Forelimb muscle (tissue), 1 donor: ENCODE measurements around the gene GXYLT2. TPM values are rescaled to one million over a fixed set of nuclear protein-coding genes. Genes with fewer than 3 reads are reported as not detected.
A peak's percentile ranks its signal among the peaks of the same experiment; 100 is the strongest.

Experiments
- DNase-seq: peaks from one replicate; pipeline ENCODE4 v3.0.0-alpha.2; 2013; ENCODE audit warnings: low read depth
- polyA plus RNA-seq: library from polyadenylated mRNA; unstranded; fragments of 120-200 nt; gene quantifications from one replicate; pipeline ENCODE4 v1.2.1, GENCODE V29; 2013; ENCODE audit not compliant: insufficient read length

GXYLT2 gene
- polyA plus RNA-seq, 1 donor: 28.2 TPM

- DNase-seq: no peak
Observed at GRCh38 chr3:72932416-72932815, 44.6 kb downstream of the GXYLT2 start.

- peak; percentile 65 for DNase-seq
Observed at GRCh38 chr3:72938471-72939265, 50.8 kb downstream of the GXYLT2 start.

GRCh38 chr3:72941245-72941644 is 53.4 kb downstream of the GXYLT2 start:
- DNase-seq: no peak

- no peak for DNase-seq
Observed at GRCh38 chr3:72942427-72942826, 54.6 kb downstream of the GXYLT2 start.

- DNase-seq: no peak
Observed at GRCh38 chr3:72944696-72945095, 56.9 kb downstream of the GXYLT2 start.

- no peak for DNase-seq
Observed at GRCh38 chr3:72947715-72948490, 60.1 kb downstream of the GXYLT2 start.

GRCh38 chr3:72949016-72949415 is 61.2 kb downstream of the GXYLT2 start:
- no peak for DNase-seq

GRCh38 chr3:72950372-72950771 is 62.5 kb downstream of the GXYLT2 start:
- DNase-seq: no peak

- DNase-seq: no peak
Observed at GRCh38 chr3:72950801-72951200, 63.0 kb downstream of the GXYLT2 start.

- no peak for DNase-seq
Observed at GRCh38 chr3:72951259-72951722, 63.4 kb downstream of the GXYLT2 start.

- no peak for DNase-seq
Observed at GRCh38 chr3:72953325-72953956, 65.6 kb downstream of the GXYLT2 start.

- DNase-seq: no peak
Observed at GRCh38 chr3:72957297-72957696, 69.5 kb downstream of the GXYLT2 start.

GRCh38 chr3:72959336-72959735 is 71.5 kb downstream of the GXYLT2 start:
- DNase-seq: no peak

GRCh38 chr3:72960812-72961518 is 73.1 kb downstream of the GXYLT2 start:
- no peak for DNase-seq

GRCh38 chr3:72961752-72962151 is 73.9 kb downstream of the GXYLT2 start:
- no peak for DNase-seq

GRCh38 chr3:72962317-72962716 is 74.5 kb downstream of the GXYLT2 start:
- no peak for DNase-seq

- no peak for DNase-seq
Observed at GRCh38 chr3:72964633-72965032, 76.8 kb downstream of the GXYLT2 start.

- DNase-seq: no peak
Observed at GRCh38 chr3:72968266-72968664, 80.4 kb downstream of the GXYLT2 start.

GRCh38 chr3:72969766-72970165 is 81.9 kb downstream of the GXYLT2 start:
- DNase-seq: no peak

- DNase-seq: no peak
Observed at GRCh38 chr3:72970942-72971341, 83.1 kb downstream of the GXYLT2 start.

- no peak for DNase-seq
Observed at GRCh38 chr3:72972706-72973030, 84.8 kb downstream of the GXYLT2 start.
